Hepatocyte (in vitro differentiated cells): Measurements from ENCODE around the gene MEP1A. TPM values are rescaled to one million over a fixed set of nuclear protein-coding genes. Genes with fewer than 3 reads are reported as not detected.
A peak's percentile ranks its signal among the peaks of the same experiment; 100 is the strongest.

ENCODE experiments used
- DNase-seq: peaks from one replicate; pipeline ENCODE4 v3.0.0-alpha.2; 2016; ENCODE audit warnings: low spot score
- H2AFZ ChIP-seq: fragments of 200-600 bp; sonication (generic); 2 replicates; pipeline ENCODE4 v1.6.0; 2016; ENCODE audit warnings: antibody characterized with exemption, mild to moderate bottlenecking
- H3K27ac ChIP-seq: fragments of 200-600 bp; sonication (generic); 2 replicates; pipeline ENCODE4 v1.5.1; 2016; ENCODE audit warnings: mild to moderate bottlenecking
- H3K27me3 ChIP-seq: fragments of 200-600 bp; sonication (generic); 2 replicates; pipeline ENCODE4 v1.6.1; 2016
- H3K36me3 ChIP-seq: fragments of 200-600 bp; sonication (generic); replicated peaks from 2 replicates; pipeline ENCODE4 v1.5.1; 2016; ENCODE audit warnings: low read depth; ENCODE audit not compliant: insufficient read depth
- H3K4me1 ChIP-seq: fragments of 200-600 bp; sonication (generic); 2 replicates; pipeline ENCODE4 v1.5.1; 2016; ENCODE audit warnings: mild to moderate bottlenecking, moderate library complexity; ENCODE audit not compliant: insufficient read depth
- H3K4me2 ChIP-seq: fragments of 200-600 bp; sonication (generic); 2 replicates; pipeline ENCODE4 v1.6.0; 2016
- H3K4me3 ChIP-seq: fragments of 200-600 bp; sonication (generic); 2 replicates; pipeline ENCODE4 v1.5.1; 2016; ENCODE audit warnings: mild to moderate bottlenecking
- H3K79me2 ChIP-seq: fragments of 200-600 bp; sonication (generic); 2 replicates; pipeline ENCODE4 v1.6.0; 2017; ENCODE audit warnings: mild to moderate bottlenecking
- H3K9me2 ChIP-seq: fragments of 200-600 bp; sonication (generic); replicated peaks from 2 replicates; pipeline ENCODE4 v1.6.0; 2017; ENCODE audit warnings: mild to moderate bottlenecking; ENCODE audit not compliant: insufficient read depth
- H3K9me3 ChIP-seq: fragments of 200-600 bp; sonication (generic); 2 replicates; pipeline ENCODE4 v1.5.1; 2016; ENCODE audit warnings: low read depth, mild to moderate bottlenecking
- H4K20me1 ChIP-seq: fragments of 200-600 bp; sonication (generic); 2 replicates; pipeline ENCODE4 v1.6.0; 2016; ENCODE audit warnings: mild to moderate bottlenecking; ENCODE audit not compliant: insufficient read depth, poor library complexity, severe bottlenecking
- EZH2 ChIP-seq: fragments of 200-600 bp; sonication (generic); IDR thresholded peaks from 2 replicates; pipeline ENCODE4 v1.6.1; 2016; ENCODE audit warnings: antibody characterized with exemption, mild to moderate bottlenecking, borderline replicate concordance
- EZH2phosphoT487 ChIP-seq: fragments of 200-600 bp; sonication (generic); IDR thresholded peaks from one replicate; pipeline ENCODE4 v1.6.1; 2018; ENCODE audit warnings: antibody characterized with exemption, mild to moderate bottlenecking, low read depth, moderate library complexity; ENCODE audit not compliant: unreplicated experiment, severe bottlenecking
- WGBS: methylation state at CpG from one replicate; pipeline ENCODE4 v1.1.6; 2016; ENCODE audit warnings: low lambda C conversion rate; ENCODE audit errors: missing lambda C conversion rate; 5-methylcytosine and 5-hydroxymethylcytosine counted together
- polyA plus RNA-seq: library from polyadenylated mRNA; unstranded; fragments of >200 nt; fragmentation: Nextera tagmentation; extraction: Ambion mirVana; gene quantifications from 2 replicates; pipeline ENCODE4 v1.2.1, GENCODE V29; 2016
- total RNA-seq: library from RNA; depleted of rRNA; stranded (reverse); fragments of >200 nt; gene quantifications from 2 replicates; pipeline ENCODE4 v1.2.3, GENCODE V29; 2014
- TF ChIP-seq, protein P1 (sequence below): fragments of 200-600 bp; sonication (generic); IDR thresholded peaks from 2 replicates; pipeline ENCODE4 v1.5.1; 2016; ENCODE audit warnings: antibody characterized with exemption, mild to moderate bottlenecking; ENCODE audit not compliant: poor library complexity

The MEP1A gene
- total and polyA plus RNA-seq, 2 experiments from 2014 or later: 62.8 to 94.2 TPM

DNA sequence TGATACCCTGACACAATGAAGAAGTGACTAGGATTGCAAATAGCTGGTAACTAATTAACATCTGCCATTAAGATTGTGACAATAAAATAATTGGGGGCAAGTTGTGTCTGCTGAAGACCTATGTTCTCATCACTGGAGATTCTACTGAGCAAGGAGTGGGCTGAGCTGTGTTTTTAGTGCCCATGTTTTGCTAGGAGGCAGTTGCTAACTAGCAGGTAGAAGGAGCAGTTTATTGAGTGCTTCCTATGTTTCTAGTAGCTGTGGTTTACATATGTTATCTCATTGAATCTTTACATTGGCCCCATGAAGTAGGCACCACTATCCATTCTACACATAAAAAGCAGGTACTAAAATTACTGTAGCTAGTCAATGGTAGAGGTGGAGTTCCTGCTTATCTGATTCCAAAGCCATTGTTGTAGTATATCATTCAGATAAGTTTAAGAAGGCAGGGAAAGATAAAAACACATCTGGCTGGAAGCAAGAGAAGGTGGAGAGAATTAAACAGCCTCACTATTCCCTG is 2.8 kb upstream of the MEP1A start:
- H3K4me3 ChIP-seq: no peak overlapping the region
- H3K9me2 ChIP-seq: no peaks in the 10 kb centered on the region
- H3K9me3 ChIP-seq: no peaks in the 10 kb centered on the region
- peaks cover 7% of the 10 kb centered on the region for H3K79me2 ChIP-seq
- H3K27ac ChIP-seq: peak overlapping the region; percentile 2
- no peak overlapping the region for H3K4me2 ChIP-seq
- no peaks in the 10 kb centered on the region for H4K20me1 ChIP-seq
- H2AFZ ChIP-seq: no peak overlapping the region
- peaks cover 4% of the 10 kb centered on the region for H3K4me1 ChIP-seq
- TF ChIP-seq, protein P1, sequence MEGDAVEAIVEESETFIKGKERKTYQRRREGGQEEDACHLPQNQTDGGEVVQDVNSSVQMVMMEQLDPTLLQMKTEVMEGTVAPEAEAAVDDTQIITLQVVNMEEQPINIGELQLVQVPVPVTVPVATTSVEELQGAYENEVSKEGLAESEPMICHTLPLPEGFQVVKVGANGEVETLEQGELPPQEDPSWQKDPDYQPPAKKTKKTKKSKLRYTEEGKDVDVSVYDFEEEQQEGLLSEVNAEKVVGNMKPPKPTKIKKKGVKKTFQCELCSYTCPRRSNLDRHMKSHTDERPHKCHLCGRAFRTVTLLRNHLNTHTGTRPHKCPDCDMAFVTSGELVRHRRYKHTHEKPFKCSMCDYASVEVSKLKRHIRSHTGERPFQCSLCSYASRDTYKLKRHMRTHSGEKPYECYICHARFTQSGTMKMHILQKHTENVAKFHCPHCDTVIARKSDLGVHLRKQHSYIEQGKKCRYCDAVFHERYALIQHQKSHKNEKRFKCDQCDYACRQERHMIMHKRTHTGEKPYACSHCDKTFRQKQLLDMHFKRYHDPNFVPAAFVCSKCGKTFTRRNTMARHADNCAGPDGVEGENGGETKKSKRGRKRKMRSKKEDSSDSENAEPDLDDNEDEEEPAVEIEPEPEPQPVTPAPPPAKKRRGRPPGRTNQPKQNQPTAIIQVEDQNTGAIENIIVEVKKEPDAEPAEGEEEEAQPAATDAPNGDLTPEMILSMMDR: no peak
- TF ChIP-seq EZH2 (no peak), EZH2phosphoT487 (no peak)
- H3K36me3 ChIP-seq: no peaks in the 10 kb centered on the region
- no peak for DNase-seq
- no peaks in the 10 kb centered on the region for H3K27me3 ChIP-seq

DNA sequence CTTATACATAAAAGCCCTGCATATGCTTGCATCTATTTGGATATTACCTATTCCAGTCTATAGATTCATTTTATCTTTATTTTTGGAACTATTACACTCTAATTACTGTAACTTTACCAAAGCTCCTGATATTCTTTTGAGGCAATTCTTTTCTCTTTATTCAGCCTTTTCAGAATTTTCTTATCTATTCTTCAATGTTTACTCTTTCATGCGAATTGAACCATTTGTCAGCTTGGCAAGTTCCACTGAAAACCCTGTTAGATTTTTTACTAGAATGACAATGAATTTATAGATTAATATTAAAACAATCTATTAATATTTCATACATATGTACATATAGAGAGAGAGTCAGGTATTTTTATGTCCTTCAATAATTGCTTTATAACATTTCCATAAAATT is 554 bp upstream of the MEP1A start:
- DNase-seq: no peak
- 27% methylated on average over 1 of the region's 1 CpG for WGBS
- peak overlapping the region; percentile 67 for H3K4me2 ChIP-seq
- no peaks in the 10 kb centered on the region for H4K20me1 ChIP-seq
- TF ChIP-seq EZH2phosphoT487 (no peak), EZH2 (no peak)
- TF ChIP-seq, protein P1: no peak
- H3K36me3 ChIP-seq: no peaks in the 10 kb centered on the region
- no peaks in the 10 kb centered on the region for H3K27me3 ChIP-seq
- peaks cover 13% of the 10 kb centered on the region for H3K79me2 ChIP-seq
- H3K27ac ChIP-seq: no peak overlapping the region
- H2AFZ ChIP-seq: no peak overlapping the region
- H3K9me2 ChIP-seq: no peaks in the 10 kb centered on the region
- H3K4me3 ChIP-seq: no peak overlapping the region
- H3K4me1 ChIP-seq: peaks cover 4% of the 10 kb centered on the region
- no peaks in the 10 kb centered on the region for H3K9me3 ChIP-seq

DNA sequence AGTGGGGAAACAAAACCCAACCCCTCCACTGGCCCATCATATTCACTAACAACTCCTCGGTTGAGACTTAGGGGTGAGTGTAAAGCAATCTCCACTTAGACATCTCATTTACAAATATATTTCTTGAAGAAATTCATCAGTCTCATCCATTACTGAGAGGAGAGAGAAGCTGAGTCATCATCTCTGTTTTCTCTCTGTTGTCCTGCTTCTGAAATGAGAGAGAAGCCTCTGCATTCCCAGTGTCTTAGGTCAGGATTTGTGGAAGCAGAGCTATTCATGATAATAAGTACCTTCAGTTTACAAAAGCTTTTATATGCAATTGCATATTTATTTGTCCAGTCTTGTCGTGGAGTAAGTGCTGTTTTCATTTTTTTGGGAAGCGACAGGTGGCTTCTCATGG is 879 bp downstream of the MEP1A start:
- Histone ChIP-seq H3K27me3 (no peaks in the 10 kb centered on the region), H3K9me2 (no peaks in the 10 kb centered on the region), H3K4me1 (peaks cover 4% of the 10 kb centered on the region), H3K79me2 (peaks cover 13% of the 10 kb centered on the region), H2AFZ (no peak overlapping the region), H4K20me1 (no peaks in the 10 kb centered on the region), H3K27ac (peak overlapping the region; percentile 51), H3K4me3 (peak overlapping the region; percentile 25), H3K36me3 (no peaks in the 10 kb centered on the region), H3K9me3 (no peaks in the 10 kb centered on the region), H3K4me2 (peak overlapping the region; percentile 67)
- peak; percentile 15 for DNase-seq
- 61% methylated on average over 3 of the region's 3 CpGs for WGBS
- TF ChIP-seq, protein P1: no peak
- TF ChIP-seq EZH2phosphoT487 (no peak), EZH2 (no peak)

DNA sequence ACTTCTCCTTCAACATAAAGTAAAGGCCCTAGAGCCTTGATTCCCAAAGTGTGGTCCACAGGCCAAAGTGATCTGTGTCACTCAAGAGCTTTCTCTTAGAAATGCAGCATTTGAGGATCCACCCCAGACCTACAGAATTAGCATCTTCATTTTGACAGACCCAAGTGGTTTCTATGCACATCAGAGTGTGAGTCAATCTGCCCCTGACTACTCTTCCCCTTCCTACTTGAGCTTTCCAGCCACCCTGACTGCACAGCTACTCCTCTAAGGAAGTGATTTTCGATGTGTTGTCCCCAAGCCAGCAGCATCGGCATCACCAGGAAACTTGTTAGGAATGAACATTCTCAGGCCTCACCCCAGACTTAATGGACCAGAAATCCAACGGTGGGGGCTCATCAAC is 2.6 kb downstream of the MEP1A start:
- no peaks in the 10 kb centered on the region for H3K4me1 ChIP-seq
- no peaks in the 10 kb centered on the region for H4K20me1 ChIP-seq
- no peak overlapping the region for H3K4me2 ChIP-seq
- no peak for DNase-seq
- no peaks in the 10 kb centered on the region for H3K9me2 ChIP-seq
- peaks cover 13% of the 10 kb centered on the region for H3K79me2 ChIP-seq
- no peaks in the 10 kb centered on the region for H3K36me3 ChIP-seq
- WGBS: 93% methylated on average over 3 of the region's 3 CpGs
- TF ChIP-seq EZH2phosphoT487 (no peak), EZH2 (no peak)
- TF ChIP-seq, protein P1: no peak
- H3K27ac ChIP-seq: no peak overlapping the region
- H3K9me3 ChIP-seq: no peaks in the 10 kb centered on the region
- H2AFZ ChIP-seq: no peak overlapping the region
- no peak overlapping the region for H3K4me3 ChIP-seq
- H3K27me3 ChIP-seq: no peaks in the 10 kb centered on the region
